Activated naive CD8-positive, alpha-beta T cell treated with anti-CD3 and anti-CD28 coated beads, Interleukin-2, amount 50 U/mL, for 24 hours (primary cell): ENCODE measurements around the gene TPM3.
A peak's percentile ranks its signal among the peaks of the same experiment; 100 is the strongest.
"Not testable (repeated sequence)": the region's sequence is repeated elsewhere in the genome, so short reads cannot be mapped to it uniquely, and the experiment has no call there.

Source experiments
- ATAC-seq: fragments of 150-1000 bp; cut with Tn5 transposase; one replicate; pipeline ENCODE4 v1.10.0; 2021
- DNase-seq: peaks from one replicate; pipeline ENCODE4 v3.0.0; 2021
- H3K27ac Mint-ChIP-seq: one replicate; pipeline ENCODE4 v1.8.0; 2021; ENCODE audit warnings: mild to moderate bottlenecking, mixed read lengths
- H3K27me3 Mint-ChIP-seq: one replicate; pipeline ENCODE4 v1.8.0; 2021; ENCODE audit warnings: mixed read lengths
- H3K36me3 Mint-ChIP-seq: one replicate; pipeline ENCODE4 v1.8.0; 2021; ENCODE audit warnings: low read depth, mixed read lengths
- H3K4me1 Mint-ChIP-seq: one replicate; pipeline ENCODE4 v1.8.0; 2021; ENCODE audit warnings: mixed read lengths
- H3K4me3 Mint-ChIP-seq: one replicate; pipeline ENCODE4 v1.8.0; 2021; ENCODE audit warnings: mild to moderate bottlenecking, moderate library complexity, mixed read lengths
- H3K9me3 Mint-ChIP-seq: one replicate; pipeline ENCODE4 v1.8.0; 2021; ENCODE audit warnings: mixed read lengths

The TPM3 gene

DNA sequence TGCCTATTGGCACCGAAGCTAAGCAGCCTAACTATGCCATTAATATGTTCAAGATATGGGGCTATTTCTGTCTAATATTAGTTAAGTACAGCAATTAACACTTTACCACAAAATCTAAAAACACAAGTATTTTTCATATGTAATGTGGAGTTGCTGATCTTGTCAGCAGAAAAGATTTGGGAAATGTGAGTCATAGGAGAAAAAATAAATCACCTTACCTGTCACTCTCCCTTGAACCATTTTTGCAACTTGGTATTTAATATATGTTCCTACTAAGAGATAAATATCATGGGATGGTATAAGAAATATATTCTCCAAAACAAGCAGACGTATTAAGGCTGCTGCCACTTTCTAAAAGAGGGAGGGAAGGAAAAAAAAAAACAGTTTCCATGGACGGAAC lies 54.0 kb downstream of the TPM3 start:
- peak; percentile 28 for ATAC-seq
- Mint-ChIP-seq H3K4me1 (peaks cover 9% of the 10 kb centered on the region), H3K27me3 (no peaks in the 10 kb centered on the region), H3K36me3 (no peaks in the 10 kb centered on the region), H3K4me3 (no peak overlapping the region), H3K27ac (peak overlapping the region; percentile 60), H3K9me3 (no peaks in the 10 kb centered on the region)
- DNase-seq: no peak

DNA sequence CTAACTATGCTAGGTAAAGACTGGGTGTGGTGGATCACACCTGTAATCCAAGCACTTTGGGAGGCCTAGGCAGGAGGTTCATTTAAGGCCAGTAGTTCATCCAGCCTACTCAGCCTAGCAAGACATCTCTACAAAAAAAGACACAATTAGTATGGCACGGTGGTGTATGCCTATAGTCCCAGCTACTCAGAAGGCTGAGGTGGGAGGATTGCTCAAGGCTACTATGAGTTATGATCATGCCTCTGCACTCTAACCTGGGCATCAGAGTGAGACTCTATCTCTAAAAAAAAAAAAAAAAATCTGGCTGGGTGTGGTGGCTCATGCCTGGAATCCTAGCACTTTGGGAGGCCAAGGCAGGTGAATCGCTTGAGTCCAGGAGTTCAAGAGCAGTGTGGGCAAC lies 58.6 kb downstream of the TPM3 start:
- no peak for DNase-seq
- Mint-ChIP-seq H3K9me3 (no peaks in the 10 kb centered on the region), H3K4me3 (no peak overlapping the region), H3K36me3 (no peaks in the 10 kb centered on the region), H3K27me3 (no peaks in the 10 kb centered on the region), H3K4me1 (peaks cover 20% of the 10 kb centered on the region), H3K27ac (no peak overlapping the region)
- ATAC-seq: no peak

DNA sequence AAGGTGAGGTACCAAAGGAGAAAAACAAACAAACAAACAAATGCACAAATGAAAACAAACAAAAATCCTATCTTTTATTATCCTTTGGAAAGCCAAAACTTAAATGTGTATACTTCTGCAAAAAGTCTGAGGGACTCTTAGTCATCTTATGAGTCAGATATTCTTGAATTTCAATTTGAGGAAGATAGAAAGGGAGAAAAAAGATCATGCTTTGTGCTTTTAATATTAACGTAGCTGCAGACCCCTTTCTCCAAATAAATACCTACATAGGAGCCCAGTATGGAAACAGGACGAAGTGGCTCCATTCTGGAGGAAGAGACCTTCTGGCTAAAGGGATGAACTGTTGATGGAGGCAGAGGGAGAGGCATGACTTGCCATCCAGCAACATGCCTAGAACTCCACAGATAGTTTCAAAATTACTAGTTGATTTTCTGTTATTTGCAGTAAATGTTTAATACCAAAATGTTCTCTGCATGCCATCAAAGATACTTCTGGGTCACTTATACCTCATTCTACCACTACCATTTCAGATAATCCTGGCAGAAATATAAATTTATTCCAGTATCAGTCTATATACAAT lies 62.4 kb downstream of the TPM3 start:
- no peaks in the 10 kb centered on the region for H3K27me3 Mint-ChIP-seq
- DNase-seq: no peak
- H3K36me3 Mint-ChIP-seq: no peaks in the 10 kb centered on the region
- peak overlapping the region; percentile 10 for H3K27ac Mint-ChIP-seq
- peak; percentile 40 for ATAC-seq
- peak overlapping the region; percentile 15 for H3K4me3 Mint-ChIP-seq
- H3K4me1 Mint-ChIP-seq: peaks cover 14% of the 10 kb centered on the region
- no peaks in the 10 kb centered on the region for H3K9me3 Mint-ChIP-seq

- H3K4me1 Mint-ChIP-seq: not testable (repeated sequence)
These were observed 68.7 kb downstream of the TPM3 start for GRCh38 chr1:154123205-154123604.

DNA sequence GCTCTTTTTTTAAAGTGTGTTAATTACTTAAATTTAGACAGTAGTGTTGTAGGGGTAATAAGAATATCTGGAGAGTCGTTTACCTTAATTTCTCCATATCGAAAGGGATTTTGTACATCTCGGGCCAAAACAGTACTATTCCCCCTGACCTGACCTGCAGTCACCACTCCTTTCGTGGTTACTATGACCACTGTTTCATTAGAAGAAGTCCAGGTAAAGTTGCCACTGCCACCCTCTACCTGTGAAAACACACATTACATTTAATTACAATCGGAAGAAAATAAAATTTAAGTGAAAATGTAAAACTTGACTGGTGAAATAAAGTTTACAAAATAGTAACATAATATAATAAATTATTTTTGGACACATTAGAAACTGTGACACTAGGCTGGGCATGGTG lies 74.3 kb downstream of the TPM3 start:
- Mint-ChIP-seq H3K4me3 (no peak overlapping the region), H3K27me3 (no peaks in the 10 kb centered on the region), H3K9me3 (no peaks in the 10 kb centered on the region), H3K27ac (no peak overlapping the region), H3K36me3 (no peaks in the 10 kb centered on the region), H3K4me1 (peaks cover 12% of the 10 kb centered on the region)
- no peak for ATAC-seq
- DNase-seq: no peak

More at GRCh38 chr1:154123205-154123604, 68.7 kb downstream of the TPM3 start:
- not testable (repeated sequence) for H3K27me3 Mint-ChIP-seq, ATAC-seq, H3K27ac Mint-ChIP-seq, H3K36me3 Mint-ChIP-seq, DNase-seq, H3K9me3 Mint-ChIP-seq, H3K4me3 Mint-ChIP-seq

GRCh38 chr1:154115180-154115579 lies 76.7 kb downstream of the TPM3 start:
- DNase-seq: no peak
- no peaks in the 10 kb centered on the region for H3K36me3 Mint-ChIP-seq
- no peak overlapping the region for H3K4me3 Mint-ChIP-seq
- no peak overlapping the region for H3K27ac Mint-ChIP-seq
- no peaks in the 10 kb centered on the region for H3K9me3 Mint-ChIP-seq
- no peaks in the 10 kb centered on the region for H3K27me3 Mint-ChIP-seq
- H3K4me1 Mint-ChIP-seq: peaks cover 12% of the 10 kb centered on the region
- ATAC-seq: no peak
